CD4-positive, alpha-beta T cell treated with Interleukin-6 at 100 ng/mL for 8 hours (primary cell): Measurements from ENCODE around the gene TYW1.
"Not testable (repeated sequence)": the region's sequence is repeated elsewhere in the genome, so short reads cannot be mapped to it uniquely, and the experiment has no call there.

Experiments
- DNase-seq: peaks from one replicate; pipeline ENCODE4 v3.0.0-alpha.2; 2020; ENCODE audit warnings: mixed read lengths, low spot score

The TYW1 gene

DNA sequence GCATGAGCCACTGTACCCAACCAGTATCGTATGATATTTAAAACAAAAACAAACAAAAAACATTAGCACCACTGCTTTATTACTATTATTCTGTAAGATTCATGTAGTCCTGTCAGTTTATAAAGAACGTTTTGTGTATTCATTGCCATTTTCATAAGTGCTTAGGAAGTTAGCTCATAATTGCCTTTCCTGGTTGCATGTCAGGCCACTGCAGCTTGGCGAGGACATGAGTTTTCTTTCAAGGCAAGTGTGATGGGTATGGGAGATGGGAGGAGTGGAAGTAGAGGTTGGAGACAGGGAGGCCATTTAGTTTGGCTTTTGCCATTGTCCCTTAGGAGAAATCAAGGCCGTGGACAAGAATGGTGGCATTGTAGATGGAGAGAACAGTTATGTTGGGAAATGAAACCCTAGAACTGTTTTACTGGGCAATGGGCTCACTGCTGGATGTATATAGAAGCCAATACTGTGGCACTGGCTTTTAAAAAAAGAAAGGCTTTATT, 48.9 kb downstream of the TYW1 start:
- DNase-seq: no peak

DNA sequence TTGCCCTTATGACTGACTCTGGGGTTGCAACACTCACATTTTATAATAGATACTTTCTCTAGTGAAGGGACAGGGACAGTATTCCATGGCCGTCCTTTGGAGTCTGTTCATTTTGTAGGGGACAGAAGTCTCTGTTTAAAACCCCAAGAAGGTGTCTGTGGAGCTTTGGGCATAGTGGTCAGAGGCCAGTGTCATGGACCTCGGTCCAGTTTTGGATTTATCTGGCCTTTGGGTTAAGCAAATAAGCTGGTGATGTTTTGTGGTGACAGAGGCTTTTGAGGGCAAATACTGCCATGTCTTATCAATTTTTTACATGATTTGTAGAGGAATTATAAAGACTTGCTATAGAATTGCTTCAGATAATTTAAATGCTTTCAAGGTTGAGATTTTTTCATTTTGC, 50.2 kb downstream of the TYW1 start:
- DNase-seq: not testable (repeated sequence)

DNA sequence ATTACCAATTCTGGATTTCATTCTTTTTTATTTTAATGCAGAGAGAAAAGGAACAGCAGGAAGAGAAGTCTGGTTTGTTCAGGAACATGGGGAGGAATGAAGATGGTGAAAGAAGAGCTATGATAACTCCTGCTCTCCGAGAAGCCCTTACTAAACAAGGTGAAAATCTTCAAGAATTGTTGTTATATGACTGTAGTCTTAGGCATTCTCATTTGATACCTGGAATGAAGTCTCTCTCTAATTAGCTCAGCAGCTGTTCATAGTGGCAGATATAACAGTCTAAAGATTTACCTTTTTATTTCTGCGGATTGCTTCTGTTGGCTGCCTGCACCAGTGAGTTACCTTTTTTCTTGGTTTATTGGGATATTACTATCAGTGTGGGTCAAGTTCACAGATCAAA, 53.3 kb downstream of the TYW1 start:
- DNase-seq: not testable (repeated sequence)

DNA sequence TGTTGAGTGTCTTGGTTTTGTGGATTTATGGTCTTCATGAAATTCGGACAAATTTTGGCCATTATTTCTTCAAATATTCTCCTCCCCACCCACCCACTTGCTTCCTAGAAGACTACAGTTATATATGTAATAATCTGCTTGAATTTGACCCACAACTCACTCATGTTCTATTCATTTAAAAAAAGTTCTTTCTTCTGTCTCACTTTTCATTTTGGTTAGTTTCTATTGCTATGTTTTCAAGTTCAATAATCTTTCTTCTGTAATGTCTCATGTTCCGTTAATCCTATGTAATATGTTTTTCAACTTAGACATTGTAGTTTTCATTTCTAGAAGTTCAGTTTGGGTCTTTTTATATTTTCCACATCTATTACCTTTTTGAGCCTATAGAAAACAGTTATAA, 55.5 kb downstream of the TYW1 start:
- DNase-seq: not testable (repeated sequence)

DNA sequence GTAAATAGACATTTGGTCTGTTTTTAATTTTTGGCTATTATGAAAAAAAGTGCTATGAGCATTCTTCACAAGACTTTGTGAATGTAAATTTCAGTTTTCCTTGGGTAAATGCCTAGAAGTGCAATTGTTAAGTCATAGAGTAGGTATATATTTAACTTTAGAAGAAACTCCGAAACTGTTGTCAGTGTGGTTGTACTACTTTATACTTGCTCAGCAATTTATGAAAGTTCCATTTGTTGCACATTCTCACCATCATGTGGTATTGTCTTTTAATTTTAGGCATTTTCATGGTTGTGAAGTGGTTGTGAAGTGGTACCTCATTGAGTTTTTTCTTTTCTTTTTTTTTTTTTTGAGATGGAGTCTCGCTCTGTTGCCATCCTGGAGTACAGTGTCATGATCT, 60.0 kb downstream of the TYW1 start:
- DNase-seq: no peak

DNA sequence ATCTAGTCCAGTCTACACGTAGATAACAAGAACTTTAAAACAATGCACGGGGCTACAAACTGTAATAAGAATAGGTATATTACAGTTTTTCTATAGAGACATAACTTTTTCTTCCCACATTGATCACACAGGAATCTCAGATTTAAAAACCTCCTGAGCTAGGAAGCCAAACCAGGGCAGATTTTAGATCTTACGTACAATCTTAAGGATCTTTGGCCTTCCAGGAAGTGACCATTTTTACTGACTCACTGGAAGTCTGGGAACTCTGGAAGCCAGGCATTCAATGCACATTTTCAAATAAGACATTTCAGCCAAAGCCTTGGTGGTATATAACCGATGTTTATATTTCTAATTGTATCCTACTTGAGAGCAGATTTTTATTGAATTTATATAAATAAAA, 64.7 kb downstream of the TYW1 start:
- DNase-seq: not testable (repeated sequence)

DNA sequence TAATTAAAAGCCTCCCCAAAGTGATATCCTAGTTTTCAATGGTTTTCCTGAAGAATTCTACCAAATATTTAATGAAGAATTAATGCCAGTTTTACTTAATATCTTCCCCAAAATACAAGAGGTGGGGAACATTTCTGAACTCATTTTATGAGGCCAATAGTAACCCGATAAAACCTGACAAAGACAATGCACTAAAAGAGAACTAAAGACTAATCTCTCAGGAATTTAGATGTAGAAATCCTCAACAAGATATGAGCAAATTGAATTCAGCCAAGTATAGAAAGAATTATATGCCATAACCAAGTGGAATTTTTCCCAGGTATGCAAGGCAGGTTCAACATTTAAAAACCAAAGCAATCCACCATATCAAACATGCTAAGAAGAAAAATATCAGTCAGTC, 66.2 kb downstream of the TYW1 start:
- not testable (repeated sequence) for DNase-seq

DNA sequence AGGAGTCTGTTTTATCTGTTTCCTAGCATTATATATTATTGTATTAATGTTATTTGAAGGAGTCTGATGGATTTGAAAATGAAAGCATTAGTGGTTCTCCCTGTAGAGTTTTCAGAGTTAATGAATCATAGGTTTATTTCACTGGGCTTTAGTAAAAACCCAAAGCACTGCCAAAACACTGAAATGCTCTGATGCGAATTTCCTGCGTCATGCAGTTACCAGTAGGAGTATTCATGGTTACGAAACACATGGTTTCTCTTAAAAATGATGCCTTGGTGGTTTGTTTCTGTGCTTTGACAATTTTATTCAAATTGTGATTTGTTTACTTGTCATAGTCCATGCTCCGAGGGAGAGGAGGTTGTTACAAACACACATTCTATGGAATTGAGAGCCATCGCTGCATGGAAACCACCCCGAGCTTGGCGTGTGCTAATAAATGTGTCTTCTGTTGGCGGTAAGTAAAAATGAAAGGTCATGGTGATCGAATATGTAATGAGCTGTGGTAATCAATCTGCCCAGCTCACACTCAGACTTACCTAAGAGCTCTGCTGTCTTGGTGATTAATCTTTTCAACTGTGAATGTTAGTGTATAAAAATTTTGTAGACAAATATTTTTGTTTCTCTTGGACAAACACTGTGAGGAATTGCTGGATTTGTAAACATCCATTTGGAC, 70.5 kb downstream of the TYW1 start:
- DNase-seq: not testable (repeated sequence)

DNA sequence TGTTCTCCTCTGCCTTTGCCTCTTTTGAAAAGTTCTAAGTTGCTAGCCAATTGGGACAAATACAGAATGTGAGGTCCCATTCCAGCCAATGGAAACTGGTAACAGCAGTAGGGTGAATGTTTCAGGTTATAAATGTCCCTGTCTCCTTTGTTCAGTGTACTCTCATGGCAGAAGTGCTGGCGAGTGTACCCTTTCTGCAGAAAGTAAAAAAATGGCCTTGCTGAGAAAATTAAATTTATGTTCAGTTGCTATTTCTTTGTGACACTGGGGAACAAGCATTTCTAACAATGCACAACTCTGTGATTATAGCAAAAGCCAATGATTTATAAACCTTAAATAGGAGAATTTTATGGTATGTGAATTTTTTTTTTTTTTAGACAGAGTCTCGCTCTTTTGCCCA, 79.5 kb downstream of the TYW1 start:
- not testable (repeated sequence) for DNase-seq

DNA sequence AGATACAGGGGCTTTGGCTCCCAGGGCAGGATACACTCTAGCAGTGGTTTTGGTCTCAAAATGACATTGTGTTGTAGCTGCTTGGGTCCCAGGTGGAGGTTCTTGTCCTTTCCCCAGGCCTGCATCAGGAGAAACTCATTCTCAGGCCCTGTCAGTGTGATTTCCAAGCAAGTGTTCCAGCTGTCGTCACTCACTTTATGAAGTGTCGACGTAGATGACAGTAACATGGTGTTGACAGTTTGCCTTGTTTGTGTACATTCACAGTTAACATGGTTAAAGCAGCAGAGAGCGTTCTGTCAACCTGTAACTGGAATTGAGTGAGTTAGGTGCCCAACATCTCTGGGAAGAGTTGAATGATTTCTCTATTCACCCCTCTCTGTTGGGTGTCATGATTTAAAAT, 86.2 kb downstream of the TYW1 start:
- not testable (repeated sequence) for DNase-seq

DNA sequence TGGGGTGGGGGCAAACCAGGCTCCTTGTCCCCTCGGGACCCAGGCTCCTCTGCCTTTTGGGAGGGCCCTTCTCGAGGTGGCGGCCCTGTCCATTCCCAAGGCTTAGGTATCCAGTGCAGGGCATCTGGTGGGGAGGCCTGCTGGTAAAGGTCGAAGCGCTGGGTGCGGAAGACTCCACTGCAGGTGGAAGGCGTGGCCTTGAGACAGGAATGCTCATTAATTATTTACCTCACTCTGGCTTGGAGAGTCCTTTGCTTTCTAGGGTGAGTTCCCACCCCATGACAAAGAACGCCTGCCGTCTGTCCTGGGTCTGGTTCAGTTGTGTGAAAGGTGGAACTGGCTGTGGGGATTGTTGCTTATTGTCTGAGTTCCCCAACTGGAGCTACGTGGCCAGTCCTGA, 92.6 kb downstream of the TYW1 start:
- not testable (repeated sequence) for DNase-seq

DNA sequence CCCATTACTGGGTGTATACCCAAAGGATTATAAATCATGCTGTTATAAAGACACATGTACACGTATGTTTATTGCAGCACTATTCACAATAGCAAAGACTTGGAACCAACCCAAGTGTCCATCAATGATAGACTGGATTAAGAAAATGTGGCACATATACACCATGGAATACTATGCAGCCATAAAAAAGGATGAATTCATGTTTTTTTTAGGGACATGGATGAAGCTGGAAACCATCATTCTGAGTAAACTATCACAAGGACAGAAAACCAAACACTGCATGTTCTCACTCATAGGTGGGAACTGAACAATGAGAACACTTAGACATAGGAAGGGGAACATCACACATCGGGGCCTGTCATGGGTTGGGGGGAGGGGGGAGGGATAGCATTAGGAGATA, 94.4 kb downstream of the TYW1 start:
- not testable (repeated sequence) for DNase-seq

DNA sequence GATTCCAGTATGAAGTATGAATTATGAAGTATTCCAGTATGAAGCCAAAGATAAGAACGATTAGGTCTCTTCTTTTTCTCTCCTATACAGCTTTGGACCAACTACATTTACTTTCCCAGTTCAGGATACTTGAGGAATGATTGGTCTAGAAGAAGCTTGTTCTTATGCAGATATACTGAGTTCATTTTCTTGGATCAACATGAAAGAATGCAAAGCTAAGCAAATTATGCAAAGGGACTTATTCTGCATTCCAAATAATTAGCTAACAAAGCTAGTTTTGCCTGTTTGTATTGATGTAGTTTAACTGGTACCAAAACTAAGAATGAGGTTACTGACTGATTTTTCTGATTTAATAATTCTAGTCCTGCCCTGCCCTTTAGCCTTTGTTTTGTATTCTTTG, 101.4 kb downstream of the TYW1 start:
- DNase-seq: not testable (repeated sequence)

DNA sequence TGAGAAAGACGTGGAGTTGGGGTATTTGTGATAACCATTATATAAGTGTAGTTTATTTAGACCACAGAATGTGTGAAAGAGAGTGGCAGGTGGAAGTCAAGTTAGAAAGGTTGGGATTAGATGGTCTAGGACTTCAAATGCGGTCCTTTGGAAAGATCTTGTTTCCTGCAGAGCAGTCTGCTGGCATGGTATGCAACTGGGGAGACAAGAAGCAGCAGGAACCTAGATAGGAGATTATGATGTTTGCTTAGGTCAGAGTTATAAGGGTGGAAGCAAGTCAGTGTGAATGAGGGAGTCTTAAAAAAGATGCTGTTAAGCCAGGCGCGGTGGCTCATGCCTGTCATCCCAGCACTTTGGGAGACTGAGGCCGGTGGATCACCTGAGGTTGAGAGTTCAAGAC, 102.8 kb downstream of the TYW1 start:
- DNase-seq: not testable (repeated sequence)

DNA sequence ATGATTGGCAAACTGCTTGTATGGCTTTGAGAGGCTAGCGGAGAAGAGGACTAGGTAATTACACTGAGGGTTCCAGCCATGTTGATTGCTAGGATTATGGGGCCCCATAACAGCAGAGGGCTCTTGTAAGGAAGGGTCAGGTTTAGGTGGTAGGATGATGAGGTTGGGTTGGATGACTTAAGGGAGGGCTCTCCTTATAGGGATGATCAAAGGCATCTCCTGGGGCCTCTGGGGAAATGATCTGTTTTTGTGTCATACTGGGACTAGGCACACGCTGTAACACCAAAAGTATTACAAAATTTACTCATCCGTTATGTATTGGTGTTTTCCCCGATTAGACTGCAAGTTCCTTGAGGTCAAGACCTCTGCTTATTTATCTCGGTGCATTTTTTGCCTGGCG, 103.4 kb downstream of the TYW1 start:
- not testable (repeated sequence) for DNase-seq

DNA sequence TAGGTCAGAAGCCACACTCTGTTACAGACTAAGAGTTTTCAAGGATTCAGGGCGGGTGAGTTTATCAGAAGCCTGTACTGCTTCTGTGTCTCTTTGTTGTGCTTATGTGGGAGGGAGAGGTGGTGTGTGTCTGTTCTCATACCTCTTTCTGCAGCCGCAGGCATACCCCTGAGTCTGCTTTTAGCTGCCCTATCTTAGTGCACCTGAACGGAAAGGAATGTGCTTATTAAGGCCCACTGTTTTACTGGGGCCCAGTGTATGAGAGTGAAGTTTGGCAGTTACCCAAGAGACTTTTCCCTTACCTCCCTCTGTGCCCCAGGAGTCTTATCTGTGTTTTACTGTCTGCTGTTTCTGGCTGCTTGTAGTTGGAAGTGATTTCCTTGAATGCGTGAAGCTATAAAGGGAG, 104.3 kb downstream of the TYW1 start:
- no peak for DNase-seq

DNA sequence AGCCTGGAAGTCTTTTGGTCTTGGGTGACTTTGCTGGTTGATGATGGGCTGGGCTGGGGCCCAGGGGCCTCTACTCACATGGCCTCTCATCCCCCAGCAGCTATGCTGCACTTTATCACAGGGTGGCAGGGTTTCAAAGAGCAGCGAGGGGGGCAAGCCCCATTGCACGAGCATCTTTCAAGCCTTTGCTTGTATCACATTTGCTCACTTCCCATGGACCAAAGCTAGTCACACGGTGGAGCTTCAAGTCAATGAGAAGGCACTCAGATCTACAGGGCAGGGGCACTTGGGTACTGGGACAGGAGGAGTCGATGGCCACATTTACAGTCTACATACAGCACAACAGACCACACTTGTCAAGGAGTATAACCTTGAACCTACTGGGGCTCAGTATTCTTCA, 108.3 kb downstream of the TYW1 start:
- DNase-seq: not testable (repeated sequence)

DNA sequence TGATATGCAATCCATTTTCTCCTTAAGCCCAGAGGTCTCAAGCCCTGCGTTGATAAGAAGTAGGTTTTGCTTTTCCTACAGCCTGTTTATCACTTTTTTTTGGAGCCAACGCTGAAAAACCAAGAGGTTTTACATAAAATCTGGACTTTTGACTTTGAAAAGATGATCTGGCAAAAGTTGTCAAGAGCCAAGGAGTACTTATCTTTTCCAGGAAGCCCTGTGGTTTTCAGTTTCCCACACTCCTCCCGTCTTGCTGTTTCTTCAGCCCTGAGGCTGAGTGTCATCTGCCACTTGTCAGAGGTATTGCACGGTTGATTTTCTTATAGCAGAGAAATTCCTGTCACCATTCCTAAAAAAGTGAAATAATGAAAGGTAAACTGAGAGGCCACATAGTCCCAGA, 108.7 kb downstream of the TYW1 start:
- peak; percentile 3 for DNase-seq

DNA sequence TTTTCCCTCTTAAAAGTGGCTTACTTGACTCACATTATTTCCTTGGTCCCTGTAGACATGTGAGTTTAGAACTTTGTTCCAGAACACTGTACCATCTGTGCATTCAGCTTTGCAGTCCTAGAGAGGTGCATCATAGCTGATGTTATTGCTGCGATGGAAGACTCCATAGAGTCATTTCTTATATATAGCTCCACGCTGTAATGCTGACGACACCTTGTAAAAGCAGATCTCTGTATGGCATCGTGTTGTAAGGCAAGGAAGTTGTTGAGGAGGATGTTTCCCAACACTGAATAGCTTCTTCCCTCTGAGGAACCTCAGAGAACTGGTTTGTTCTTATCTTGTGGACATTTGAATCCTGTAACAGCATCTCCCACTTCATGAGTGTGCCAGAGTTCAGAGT, 109.6 kb downstream of the TYW1 start:
- not testable (repeated sequence) for DNase-seq

DNA sequence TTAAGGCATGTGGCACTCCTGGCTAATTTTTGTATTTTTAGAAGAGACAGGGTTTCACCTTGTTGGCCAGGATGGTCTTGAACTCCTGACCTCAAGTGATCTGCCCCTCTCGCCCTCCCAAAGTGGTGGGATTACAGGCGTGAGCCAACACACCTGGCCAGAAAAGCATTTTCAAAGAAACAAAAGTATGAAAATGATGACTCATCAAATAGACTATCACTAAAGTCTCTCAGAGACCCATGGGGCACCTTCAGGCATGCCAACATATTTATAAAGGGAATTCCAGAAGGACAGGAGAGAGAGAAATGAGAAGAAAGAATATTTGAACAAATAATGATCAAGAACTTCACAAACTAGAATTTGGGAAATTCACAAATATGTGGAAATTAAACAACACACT, 114.7 kb downstream of the TYW1 start:
- DNase-seq: not testable (repeated sequence)

DNA sequence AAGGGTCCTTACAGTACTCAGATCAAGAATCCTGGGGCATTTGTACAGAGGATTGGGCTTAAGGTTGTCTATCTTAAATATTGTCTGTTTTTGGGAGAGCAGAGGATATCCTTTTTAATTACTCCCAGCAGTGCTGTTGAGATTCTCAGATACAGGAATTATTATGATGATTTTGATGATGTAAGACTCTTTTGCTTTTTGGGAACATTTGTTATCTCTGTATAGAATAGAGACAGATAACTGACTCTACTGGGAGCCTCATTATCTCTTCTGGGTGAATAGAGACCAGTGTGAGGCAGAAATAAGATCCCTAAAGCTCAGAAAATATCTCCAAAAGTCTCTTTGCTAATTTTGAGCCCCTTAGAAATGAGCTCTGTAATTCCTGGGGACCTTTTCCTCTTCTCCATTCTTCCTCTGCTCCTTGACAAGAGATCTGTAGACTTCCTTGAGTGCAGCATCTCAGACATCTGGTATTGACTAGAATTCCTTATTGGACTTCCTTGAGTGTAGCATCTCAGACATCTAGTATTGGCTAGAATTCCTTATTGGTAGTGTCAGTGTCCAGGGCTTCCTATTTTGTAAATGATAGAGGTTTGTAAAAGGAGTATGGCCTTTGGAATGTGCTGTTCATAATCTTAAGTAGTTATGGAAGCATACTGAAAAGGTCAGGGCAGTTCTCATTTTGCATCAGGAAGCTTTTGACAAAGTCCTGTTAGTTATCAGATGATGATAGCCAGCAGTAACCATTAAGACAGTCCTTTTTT, 118.0 kb downstream of the TYW1 start:
- DNase-seq: not testable (repeated sequence)

DNA sequence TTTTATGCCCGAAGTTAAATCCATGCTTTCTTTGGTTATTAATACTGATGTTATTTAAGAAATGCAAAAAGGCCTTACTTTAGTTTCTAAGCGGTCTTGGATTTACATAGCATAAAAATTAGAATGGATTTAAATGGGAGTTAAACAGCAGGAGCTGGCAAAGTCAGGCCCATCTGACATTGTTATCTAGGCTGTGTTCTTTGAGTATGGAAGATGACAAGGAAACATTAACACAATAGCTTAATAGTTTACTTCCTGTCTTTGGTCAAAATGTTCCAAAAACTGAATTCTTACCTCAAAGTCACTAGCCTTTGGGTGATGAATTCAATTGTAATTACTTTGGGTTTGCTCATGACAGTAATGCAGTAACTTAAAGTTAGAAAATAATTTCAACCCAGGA, 123.9 kb downstream of the TYW1 start:
- DNase-seq: not testable (repeated sequence)

DNA sequence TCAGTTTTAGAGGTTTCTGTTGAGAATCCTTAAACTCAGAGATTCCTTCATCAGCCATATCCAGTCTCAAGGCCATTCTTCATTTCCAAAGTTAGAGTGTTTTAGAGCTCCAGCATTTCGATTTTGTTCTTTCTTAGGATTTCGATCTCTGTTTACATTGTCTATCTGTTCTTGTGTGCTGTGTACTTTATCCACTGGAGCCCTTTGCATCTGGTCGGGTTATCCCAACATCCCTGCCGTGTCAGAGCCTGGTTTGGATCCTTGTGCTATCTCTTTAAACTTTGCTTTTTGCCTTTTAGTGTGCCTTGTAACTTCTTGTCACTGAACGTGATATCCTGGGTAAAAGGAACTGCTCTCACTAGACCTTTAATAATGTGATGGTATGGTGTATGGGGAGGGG, 131.6 kb downstream of the TYW1 start:
- not testable (repeated sequence) for DNase-seq
